Dermis blood vessel endothelial cell (primary cell): Measurements from ENCODE around the gene TBC1D22A. TPM values are rescaled to one million over a fixed set of nuclear protein-coding genes. Genes with fewer than 3 reads are reported as not detected.
"Not testable (repeated sequence)": the region's sequence is repeated elsewhere in the genome, so short reads cannot be mapped to it uniquely, and the experiment has no call there.

Experiments used
- DNase-seq: peaks from one replicate; pipeline ENCODE4 v3.0.0; 2010
- total RNA-seq: library from RNA; depleted of rRNA; stranded (reverse); fragments of >200 nt; gene quantifications from 2 replicates; pipeline ENCODE4 v1.2.3, GENCODE V29; 2014

TBC1D22A gene
- total RNA-seq, 1 donor from 2014 or later: 19.4 TPM

- no peak for DNase-seq
These were observed 12.0 kb downstream of the TBC1D22A start for GRCh38 chr22:46774253-46774979.

- no peak for DNase-seq
These were observed 12.8 kb downstream of the TBC1D22A start for GRCh38 chr22:46774980-46775849.

GRCh38 chr22:46775850-46776826 lies 13.7 kb downstream of the TBC1D22A start:
- no peak for DNase-seq

GRCh38 chr22:46776876-46777608 lies 14.6 kb downstream of the TBC1D22A start:
- no peak for DNase-seq

GRCh38 chr22:46777609-46777970 lies 15.1 kb downstream of the TBC1D22A start:
- no peak for DNase-seq

- DNase-seq: no peak
These were observed 16.6 kb downstream of the TBC1D22A start for GRCh38 chr22:46779023-46779422.

DNA sequence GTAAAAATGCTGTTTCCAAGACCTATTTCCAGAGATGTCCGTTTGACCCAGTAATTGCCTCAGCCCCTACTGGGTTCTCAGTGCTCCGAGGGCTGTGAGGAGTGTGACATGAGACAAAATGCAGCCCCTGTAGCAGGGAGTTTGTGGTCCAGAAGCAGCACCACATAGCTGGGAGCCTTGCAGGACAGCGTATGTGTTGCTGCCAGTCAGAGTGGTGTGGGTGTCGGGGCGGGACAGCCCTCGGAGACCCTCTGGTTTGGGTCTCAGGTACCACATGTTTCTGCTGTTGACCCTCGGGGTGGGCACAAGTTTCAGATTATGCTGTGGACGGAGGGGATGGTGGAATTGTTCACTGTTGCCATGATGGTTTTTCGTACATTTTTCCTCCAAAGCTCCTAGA lies 17.2 kb downstream of the TBC1D22A start:
- DNase-seq: no peak

DNA sequence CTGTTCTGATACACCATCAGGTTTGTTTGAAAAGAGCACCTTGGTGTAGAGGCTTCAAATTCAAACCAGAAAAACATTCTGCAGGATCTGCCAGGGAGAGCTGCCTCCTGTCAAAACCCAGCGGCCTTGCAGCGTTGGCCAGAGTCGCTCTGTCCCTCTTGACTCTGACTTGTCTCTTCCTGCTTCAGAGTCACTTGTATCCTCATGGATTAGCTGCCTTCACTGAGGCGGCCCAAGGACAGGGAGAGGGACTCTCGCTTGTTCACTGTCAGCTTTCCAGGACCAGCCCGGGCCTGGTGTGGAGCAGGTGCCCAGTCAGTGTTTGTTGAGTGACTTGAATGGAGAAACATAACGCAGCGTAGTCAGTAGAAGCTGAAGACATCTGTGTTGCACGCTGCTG lies 18.0 kb downstream of the TBC1D22A start:
- DNase-seq: no peak

DNA sequence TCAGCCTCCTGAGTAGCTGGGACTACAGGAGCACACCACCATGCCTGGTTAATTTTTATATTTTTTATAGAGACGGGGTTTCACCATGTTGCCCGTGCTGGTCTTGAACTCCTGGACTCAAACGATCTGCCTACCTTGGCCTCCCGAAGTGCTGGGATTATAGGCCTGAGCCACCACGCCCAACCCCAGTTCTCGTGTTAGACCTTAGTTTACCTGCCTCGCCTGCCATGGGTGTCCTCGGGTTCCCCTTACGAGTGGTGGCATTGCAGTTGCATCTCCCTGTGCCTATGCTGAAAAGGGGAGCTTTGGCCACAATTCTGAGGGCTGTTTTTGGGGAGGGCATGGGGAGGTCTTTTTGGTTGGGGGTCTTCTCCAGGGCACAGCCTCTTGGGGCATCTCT lies 18.8 kb downstream of the TBC1D22A start:
- DNase-seq: no peak

DNA sequence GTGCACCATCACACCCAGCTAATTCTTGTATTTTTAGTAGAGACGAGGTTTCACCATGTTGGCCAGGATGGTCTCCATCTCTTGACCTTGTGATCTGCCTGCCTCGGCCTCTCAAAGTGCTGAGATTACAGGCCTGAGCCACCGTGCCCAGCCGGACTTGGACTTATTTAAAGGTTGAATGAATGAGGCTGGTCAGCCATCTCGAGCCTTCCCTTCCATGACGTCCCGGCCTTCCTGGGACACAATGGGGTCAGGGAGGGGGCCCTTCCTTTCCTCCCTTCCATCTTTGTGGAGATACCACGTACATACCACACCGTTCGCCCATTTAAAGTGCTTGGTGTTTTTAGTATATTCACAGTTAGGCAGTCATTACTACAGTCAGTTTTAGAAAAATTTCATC lies 19.8 kb downstream of the TBC1D22A start:
- not testable (repeated sequence) for DNase-seq

- DNase-seq: no peak
These were observed 21.3 kb downstream of the TBC1D22A start for GRCh38 chr22:46783721-46784120.

- no peak for DNase-seq
These were observed 26.2 kb downstream of the TBC1D22A start for GRCh38 chr22:46788441-46789172.

GRCh38 chr22:46789992-46790391 lies 27.5 kb downstream of the TBC1D22A start:
- DNase-seq: peak; percentile 21

DNA sequence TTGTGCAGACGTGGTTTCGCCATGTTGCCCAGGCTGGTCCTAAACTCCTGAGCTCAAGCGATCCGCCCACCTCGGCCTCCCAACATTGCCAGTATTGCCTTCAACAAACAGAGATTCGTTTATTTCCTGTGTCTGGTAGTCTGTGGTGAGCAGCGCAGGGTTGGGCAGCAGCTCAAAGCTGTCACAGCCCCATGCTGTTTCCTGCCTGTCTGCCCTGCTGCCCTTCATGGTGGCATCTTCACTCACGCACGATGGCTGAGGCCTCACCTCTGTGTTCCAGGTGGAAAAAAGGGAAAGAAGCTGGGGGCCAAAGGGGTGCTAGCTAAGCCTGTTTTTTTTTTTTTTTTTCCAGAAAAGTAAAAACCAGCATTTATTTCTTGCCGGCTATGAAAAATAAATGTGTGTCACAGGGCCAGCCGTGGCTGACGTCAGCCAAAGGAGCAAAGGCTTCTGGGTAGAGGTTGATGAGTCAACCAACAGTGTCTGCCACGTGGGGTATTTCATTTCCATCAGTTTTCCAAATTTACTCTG lies 28.8 kb downstream of the TBC1D22A start:
- peak; percentile 75 for DNase-seq

- peak; percentile 82 for DNase-seq
These were observed 29.8 kb downstream of the TBC1D22A start for GRCh38 chr22:46792061-46792796.

- DNase-seq: no peak
These were observed 30.4 kb downstream of the TBC1D22A start for GRCh38 chr22:46792841-46793261.

GRCh38 chr22:46793497-46793896 lies 31.0 kb downstream of the TBC1D22A start:
- no peak for DNase-seq

DNA sequence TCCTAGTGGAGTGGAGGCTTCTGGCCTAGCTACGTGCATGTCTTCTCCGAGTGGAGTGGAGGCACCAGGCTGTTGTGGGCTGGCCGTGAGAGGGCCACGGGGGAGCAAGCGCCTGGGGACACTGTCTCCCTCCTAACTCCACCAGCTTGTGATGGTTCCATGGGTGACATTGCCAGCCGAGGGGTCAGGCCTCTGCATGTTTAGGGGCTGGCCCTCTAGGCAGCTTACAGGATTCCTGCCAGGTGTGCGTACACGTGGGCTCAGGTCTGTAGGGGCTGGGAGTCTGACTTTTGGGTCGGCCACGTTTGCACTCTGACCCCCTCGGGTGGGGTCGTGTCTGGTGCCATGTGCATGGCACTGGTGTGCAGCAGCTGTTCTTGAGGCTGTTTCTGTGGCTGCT lies 31.6 kb downstream of the TBC1D22A start:
- DNase-seq: no peak

GRCh38 chr22:46794491-46794890 lies 32.0 kb downstream of the TBC1D22A start:
- no peak for DNase-seq

- DNase-seq: no peak
These were observed 32.7 kb downstream of the TBC1D22A start for GRCh38 chr22:46795140-46795539.
